DND-41 (cell line): Measurements from ENCODE around the gene PLEKHG5.

ENCODE experiments used
- CTCF ChIP-seq: IDR thresholded peaks from 2 replicates; pipeline ENCODE4 v1.5.1; 2012; ENCODE audit warnings: borderline replicate concordance, low read length, moderate library complexity, mild to moderate bottlenecking; ENCODE audit not compliant: poor library complexity, severe bottlenecking; ENCODE audit errors: extremely low read depth
- EZH2 ChIP-seq: IDR thresholded peaks from 3 replicates; pipeline ENCODE4 v1.6.1; 2012; ENCODE audit warnings: borderline replicate concordance, low read depth, mild to moderate bottlenecking, moderate library complexity, low read length, inconsistent platforms; ENCODE audit not compliant: severe bottlenecking

GRCh38 chr1:6499296-6499695 is 7.8 kb upstream of the PLEKHG5 start:
- TF ChIP-seq CTCF (no peak), EZH2 (no peak)
